GM12872 (cell line): Measurements from ENCODE around the gene DNAJB6.

Experiments used
- TF ChIP-seq, protein P1 (sequence below): IDR thresholded peaks from 3 replicates; pipeline ENCODE4 v1.5.1; 2011; ENCODE audit warnings: low read depth, mild to moderate bottlenecking, low read length, moderate library complexity; ENCODE audit not compliant: insufficient read depth

The DNAJB6 gene

GRCh38 chr7:157416011-157416410, 79.2 kb downstream of the DNAJB6 start:
- TF ChIP-seq, protein P1, sequence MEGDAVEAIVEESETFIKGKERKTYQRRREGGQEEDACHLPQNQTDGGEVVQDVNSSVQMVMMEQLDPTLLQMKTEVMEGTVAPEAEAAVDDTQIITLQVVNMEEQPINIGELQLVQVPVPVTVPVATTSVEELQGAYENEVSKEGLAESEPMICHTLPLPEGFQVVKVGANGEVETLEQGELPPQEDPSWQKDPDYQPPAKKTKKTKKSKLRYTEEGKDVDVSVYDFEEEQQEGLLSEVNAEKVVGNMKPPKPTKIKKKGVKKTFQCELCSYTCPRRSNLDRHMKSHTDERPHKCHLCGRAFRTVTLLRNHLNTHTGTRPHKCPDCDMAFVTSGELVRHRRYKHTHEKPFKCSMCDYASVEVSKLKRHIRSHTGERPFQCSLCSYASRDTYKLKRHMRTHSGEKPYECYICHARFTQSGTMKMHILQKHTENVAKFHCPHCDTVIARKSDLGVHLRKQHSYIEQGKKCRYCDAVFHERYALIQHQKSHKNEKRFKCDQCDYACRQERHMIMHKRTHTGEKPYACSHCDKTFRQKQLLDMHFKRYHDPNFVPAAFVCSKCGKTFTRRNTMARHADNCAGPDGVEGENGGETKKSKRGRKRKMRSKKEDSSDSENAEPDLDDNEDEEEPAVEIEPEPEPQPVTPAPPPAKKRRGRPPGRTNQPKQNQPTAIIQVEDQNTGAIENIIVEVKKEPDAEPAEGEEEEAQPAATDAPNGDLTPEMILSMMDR: no peak

GRCh38 chr7:157418204-157419034, 81.6 kb downstream of the DNAJB6 start:
- TF ChIP-seq, protein P1: no peak

DNA sequence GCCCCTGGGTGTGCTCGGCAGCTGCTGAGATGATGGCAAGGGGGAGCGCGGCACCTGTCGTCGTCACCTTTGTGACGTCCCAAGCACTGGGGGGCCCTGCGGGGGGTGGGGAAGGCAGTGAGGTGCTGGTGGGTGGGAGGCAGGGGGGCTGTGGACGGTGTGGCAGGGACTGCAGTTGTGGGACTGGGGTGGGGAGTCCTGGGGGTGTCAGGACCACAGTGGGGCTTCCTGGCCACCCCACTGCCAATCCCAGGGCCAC, 82.2 kb downstream of the DNAJB6 start:
- TF ChIP-seq, protein P1: no peak

GRCh38 chr7:157422279-157422678, 85.5 kb downstream of the DNAJB6 start:
- TF ChIP-seq, protein P1: no peak

- TF ChIP-seq, protein P1: no peak
Measured at GRCh38 chr7:157423348-157423747, 86.5 kb downstream of the DNAJB6 start.

DNA sequence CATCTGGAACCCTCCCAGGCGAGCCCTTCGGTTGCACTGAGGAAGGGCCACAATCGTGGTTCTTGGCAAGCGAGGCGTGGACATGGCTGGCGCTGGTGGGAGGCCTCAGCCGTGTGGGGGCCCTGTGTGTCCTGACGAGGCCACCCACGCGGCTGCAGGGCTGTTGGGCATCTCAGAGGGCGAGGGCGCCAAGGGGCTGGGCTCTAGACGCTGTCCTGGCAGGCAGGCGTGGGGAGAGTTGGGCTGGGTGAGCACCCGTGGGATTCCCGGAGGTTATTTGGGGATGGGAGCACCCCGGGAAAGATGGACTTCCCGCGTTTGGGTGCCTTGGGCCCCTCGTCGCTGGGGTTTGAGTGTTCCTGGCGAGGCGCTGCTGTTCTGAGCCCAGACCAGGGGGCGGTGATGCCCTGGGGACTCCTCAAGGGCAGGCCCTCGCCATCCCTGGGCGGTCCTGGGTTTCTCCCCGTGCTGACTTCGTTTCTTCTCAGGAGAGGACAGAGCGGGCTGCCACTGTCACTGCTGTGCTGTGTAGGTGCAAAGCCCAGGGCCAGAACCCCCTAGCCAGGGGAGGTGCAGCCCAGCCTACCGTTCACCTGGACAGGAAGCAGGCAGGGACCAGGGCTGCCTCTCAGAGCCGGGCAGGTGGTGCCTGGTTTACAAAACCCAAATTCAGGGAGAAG, 87.2 kb downstream of the DNAJB6 start:
- TF ChIP-seq, protein P1: no peak

GRCh38 chr7:157425137-157425731, 88.4 kb downstream of the DNAJB6 start:
- TF ChIP-seq, protein P1: no peak
